T-cell (primary cell): ENCODE measurements around the gene DOCK1. TPM values are rescaled to one million over a fixed set of nuclear protein-coding genes. Genes with fewer than 3 reads are reported as not detected.

Experiments
- ATAC-seq, 4 experiments: fragments of 200-7000 bp in 3 of 4; fragments of 150-1000 bp in 1 of 4; cut with Tn5 transposase; replicated peaks in 1 of 4; 1 replicate in 3 of 4; 2 replicates in 1 of 4; pipeline ENCODE4 v1.10.0; 2021; ENCODE audit warnings: moderate library complexity in 3 of 4, mild to moderate bottlenecking in 2 of 4, moderate number of reproducible peaks in 1 of 4
- CTCF ChIA-PET, 2 donors: fragments of 300-600 bp; sonication (Branson Sonifier 250); formaldehyde crosslinking; loops; one replicate each; lab custom pipeline; 2022; ENCODE audit warnings: antibody characterized with exemption in 2 of 2; lab: Charles Lee
- POLR2A ChIA-PET, 2 donors: fragments of 300-600 bp; sonication (Branson Sonifier 250); formaldehyde crosslinking; loops; one replicate each; lab custom pipeline; 2022; ENCODE audit warnings: antibody characterized with exemption in 2 of 2; lab: Charles Lee
- DNase-seq, 35 experiments: peaks; one replicate each; pipeline versions ENCODE4 v3.0.0 to v3.0.0-alpha.2; 2013 to 2023
- H3K27ac ChIP-seq: one replicate; pipeline ENCODE4 v1.5.1; 2013; ENCODE audit warnings: low read length
- H3K27me3 ChIP-seq, 2 experiments: replicated peaks in 1 of 2; 1 replicate in 1 of 2; 2 replicates in 1 of 2; pipeline versions ENCODE4 v1.6.1 to v1.7.0; 2013; ENCODE audit warnings: low read length in 1 of 2, mixed read lengths in 1 of 2; ENCODE audit not compliant: control insufficient read depth in 2 of 2, insufficient read depth in 2 of 2; ENCODE audit errors: extremely low read depth in 1 of 2
- H3K36me3 ChIP-seq, 2 donors: 1 replicate in 1 of 2; 2 replicates in 1 of 2; pipeline versions ENCODE4 v1.6.1 to v1.7.0; 2013; ENCODE audit warnings: low read length in 1 of 2; ENCODE audit not compliant: control insufficient read depth in 2 of 2, insufficient read depth in 1 of 2; ENCODE audit errors: extremely low read depth in 1 of 2
- H3K4me1 ChIP-seq, 2 experiments: 1 replicate in 1 of 2; 2 replicates in 1 of 2; pipeline versions ENCODE4 v1.6.1 to v1.7.0; 2013; ENCODE audit warnings: low read length in 2 of 2, mixed read lengths in 1 of 2; ENCODE audit not compliant: insufficient read depth in 2 of 2, control insufficient read depth in 1 of 2; ENCODE audit errors: extremely low read depth in 1 of 2
- H3K4me3 ChIP-seq, 2 donors: 1 replicate in 1 of 2; 2 replicates in 1 of 2; pipeline versions ENCODE4 v1.5.1 to v1.7.0; 2013; ENCODE audit warnings: mild to moderate bottlenecking in 2 of 2, low read length in 1 of 2, moderate library complexity in 1 of 2; ENCODE audit not compliant: control insufficient read depth in 1 of 2; ENCODE audit errors: extremely low read depth in 1 of 2
- H3K9me3 ChIP-seq: 2 replicates; pipeline ENCODE4 v1.7.0; 2013
- H3K27ac Mint-ChIP-seq, 2 donors: one replicate each; pipeline ENCODE4 v1.8.0; 2020 to 2021; ENCODE audit warnings: mild to moderate bottlenecking in 2 of 2, mixed read lengths in 2 of 2
- H3K27me3 Mint-ChIP-seq, 2 donors: one replicate each; pipeline ENCODE4 v1.8.0; 2021 to 2022; ENCODE audit warnings: mixed read lengths in 2 of 2
- H3K36me3 Mint-ChIP-seq: one replicate; pipeline ENCODE4 v1.8.0; 2021; ENCODE audit warnings: mixed read lengths
- H3K4me1 Mint-ChIP-seq, 3 donors: one replicate each; pipeline ENCODE4 v1.8.0; 2020 to 2022; ENCODE audit warnings: mixed read lengths in 3 of 3, mild to moderate bottlenecking in 1 of 3
- H3K4me3 Mint-ChIP-seq, 3 donors: one replicate each; pipeline ENCODE4 v1.8.0; 2020 to 2022; ENCODE audit warnings: mild to moderate bottlenecking in 3 of 3, mixed read lengths in 3 of 3, moderate library complexity in 3 of 3
- H3K9me3 Mint-ChIP-seq, 3 donors: one replicate each; pipeline ENCODE4 v1.8.0; 2020 to 2022; ENCODE audit warnings: mixed read lengths in 3 of 3
- WGBS: methylation state at CpG from one replicate; pipeline ENCODE4 v1.1.5; 2013; ENCODE audit warnings: missing lambda C conversion rate; ENCODE audit not compliant: insufficient coverage; 5-methylcytosine and 5-hydroxymethylcytosine counted together
- total RNA-seq, 35 experiments: library from RNA in 6 of 35; stranded (reverse) in 6 of 35; fragments of 120-200 nt in 1 of 35; gene quantifications; one replicate each; pipeline versions ENCODE4 v1.2.1 to v1.2.4 and lab custom pipeline; 2013 to 2026

DOCK1 gene
- total RNA-seq, 5 donors from 2014 or later (not counting 1 experiment from before 2014, with no cell fraction given): 0.18 to 0.53 (median 0.37) TPM

- ATAC-seq (no peak), DNase-seq (no peak)
- peaks cover 0 to 11% of the 10 kb centered on the region in 2 experiments for H3K27me3 ChIP-seq
- H3K27ac ChIP-seq: no peak overlapping the region
- no peak overlapping the region for H3K27ac Mint-ChIP-seq
- POLR2A ChIA-PET: no interaction called here
- H3K9me3 Mint-ChIP-seq: no peaks in the 10 kb centered on the region
- no peak overlapping the region for H3K4me3 Mint-ChIP-seq
- peaks cover 0 to 4% of the 10 kb centered on the region in 2 donors for H3K27me3 Mint-ChIP-seq
- 100% methylated on average over 2 of the region's 3 CpGs for WGBS
- CTCF ChIA-PET: no interaction called here
- no peaks in the 10 kb centered on the region for H3K36me3 ChIP-seq
- no peaks in the 10 kb centered on the region for H3K4me1 ChIP-seq
- H3K36me3 Mint-ChIP-seq: no peaks in the 10 kb centered on the region
- no peaks in the 10 kb centered on the region for H3K9me3 ChIP-seq
- no peaks in the 10 kb centered on the region for H3K4me1 Mint-ChIP-seq
- H3K4me3 ChIP-seq: no peak overlapping the region
Observed at GRCh38 chr10:127073666-127074065, 168.4 kb downstream of the DOCK1 start.

GRCh38 chr10:127079392-127079791, 174.2 kb downstream of the DOCK1 start:
- Histone ChIP-seq H3K9me3 (no peaks in the 10 kb centered on the region), H3K27me3 (peaks cover 0 to 7% of the 10 kb centered on the region in 2 experiments), H3K27ac (no peak overlapping the region), H3K4me3 (no peak overlapping the region), H3K36me3 (no peaks in the 10 kb centered on the region), H3K4me1 (no peaks in the 10 kb centered on the region)
- POLR2A ChIA-PET: no interaction called here
- ATAC-seq: no peak
- WGBS: 87% methylated on average over 3 of the region's 3 CpGs
- Mint-ChIP-seq H3K27ac (no peak overlapping the region), H3K4me1 (no peaks in the 10 kb centered on the region), H3K36me3 (no peaks in the 10 kb centered on the region), H3K27me3 (peaks cover 0 to 3% of the 10 kb centered on the region in 2 donors), H3K9me3 (peaks cover 0 to 8% (median 0%) of the 10 kb centered on the region in 3 donors), H3K4me3 (no peak overlapping the region)
- CTCF ChIA-PET: no interaction called here
- no peak for DNase-seq

GRCh38 chr10:127080317-127080716, 175.1 kb downstream of the DOCK1 start:
- Histone ChIP-seq H3K9me3 (no peaks in the 10 kb centered on the region), H3K4me3 (no peak overlapping the region), H3K27ac (no peak overlapping the region), H3K36me3 (no peaks in the 10 kb centered on the region), H3K4me1 (no peaks in the 10 kb centered on the region), H3K27me3 (peaks cover 0 to 7% of the 10 kb centered on the region in 2 experiments)
- no peak for ATAC-seq
- WGBS: 11% methylated on average over 3 of the region's 4 CpGs
- Mint-ChIP-seq H3K27ac (no peak overlapping the region), H3K27me3 (peaks cover 0 to 3% of the 10 kb centered on the region in 2 donors), H3K4me3 (no peak overlapping the region), H3K4me1 (no peaks in the 10 kb centered on the region), H3K36me3 (no peaks in the 10 kb centered on the region), H3K9me3 (peaks cover 0 to 8% (median 0%) of the 10 kb centered on the region in 3 donors)
- CTCF ChIA-PET: no interaction called here
- POLR2A ChIA-PET: no interaction called here
- DNase-seq: no peak

GRCh38 chr10:127081851-127082345, 176.7 kb downstream of the DOCK1 start:
- H3K27ac Mint-ChIP-seq: no peak overlapping the region
- H3K9me3 Mint-ChIP-seq: peaks cover 0 to 8% (median 0%) of the 10 kb centered on the region in 3 donors
- no peak overlapping the region for H3K27ac ChIP-seq
- no peak overlapping the region for H3K4me3 Mint-ChIP-seq
- DNase-seq (no peak), ATAC-seq (no peak)
- ChIA-PET CTCF (no interaction called here), POLR2A (no interaction called here)
- peaks cover 0 to 3% of the 10 kb centered on the region in 2 donors for H3K27me3 Mint-ChIP-seq
- H3K36me3 Mint-ChIP-seq: no peaks in the 10 kb centered on the region
- H3K9me3 ChIP-seq: no peaks in the 10 kb centered on the region
- H3K36me3 ChIP-seq: no peaks in the 10 kb centered on the region
- no peaks in the 10 kb centered on the region for H3K4me1 ChIP-seq
- peaks cover 0 to 2% of the 10 kb centered on the region in 2 experiments for H3K27me3 ChIP-seq
- H3K4me3 ChIP-seq: no peak overlapping the region
- 86% methylated on average over 6 of the region's 10 CpGs for WGBS
- H3K4me1 Mint-ChIP-seq: no peaks in the 10 kb centered on the region

- Histone ChIP-seq H3K4me3 (no peak overlapping the region), H3K9me3 (no peaks in the 10 kb centered on the region), H3K36me3 (no peaks in the 10 kb centered on the region), H3K27me3 (no peaks in the 10 kb centered on the region), H3K4me1 (no peaks in the 10 kb centered on the region), H3K27ac (no peak overlapping the region)
- ChIA-PET POLR2A (no interaction called here), CTCF (no interaction called here)
- peaks cover 0 to 3% of the 10 kb centered on the region in 2 donors for H3K27me3 Mint-ChIP-seq
- H3K36me3 Mint-ChIP-seq: no peaks in the 10 kb centered on the region
- H3K9me3 Mint-ChIP-seq: peaks cover 0 to 8% (median 0%) of the 10 kb centered on the region in 3 donors
- no peak overlapping the region for H3K27ac Mint-ChIP-seq
- no peak for ATAC-seq
- no peaks in the 10 kb centered on the region for H3K4me1 Mint-ChIP-seq
- no peak overlapping the region for H3K4me3 Mint-ChIP-seq
- 71% methylated on average over 3 of the region's 4 CpGs for WGBS
- no peak for DNase-seq
Observed at GRCh38 chr10:127082651-127083050, 177.4 kb downstream of the DOCK1 start.

GRCh38 chr10:127085957-127086356, 180.7 kb downstream of the DOCK1 start:
- no peak overlapping the region for H3K27ac ChIP-seq
- DNase-seq: no peak
- Mint-ChIP-seq H3K4me3 (no peak overlapping the region), H3K27ac (no peak overlapping the region), H3K4me1 (no peaks in the 10 kb centered on the region), H3K9me3 (peaks cover 0 to 8% (median 0%) of the 10 kb centered on the region in 3 donors), H3K27me3 (peaks cover 0 to 3% of the 10 kb centered on the region in 2 donors), H3K36me3 (no peaks in the 10 kb centered on the region)
- H3K4me3 ChIP-seq: no peak overlapping the region
- H3K4me1 ChIP-seq: no peaks in the 10 kb centered on the region
- 57% methylated on average over 1 of the region's 5 CpGs for WGBS
- no peaks in the 10 kb centered on the region for H3K9me3 ChIP-seq
- no peaks in the 10 kb centered on the region for H3K27me3 ChIP-seq
- no peak for ATAC-seq
- no peaks in the 10 kb centered on the region for H3K36me3 ChIP-seq
- ChIA-PET CTCF (no interaction called here), POLR2A (no interaction called here)

- peaks cover 0 to 2% of the 10 kb centered on the region in 2 donors for H3K27me3 Mint-ChIP-seq
- Histone ChIP-seq H3K9me3 (no peaks in the 10 kb centered on the region), H3K27me3 (no peaks in the 10 kb centered on the region), H3K27ac (no peak overlapping the region), H3K4me1 (no peaks in the 10 kb centered on the region), H3K4me3 (no peak overlapping the region), H3K36me3 (no peaks in the 10 kb centered on the region)
- no peaks in the 10 kb centered on the region for H3K36me3 Mint-ChIP-seq
- H3K27ac Mint-ChIP-seq: no peak overlapping the region
- CTCF ChIA-PET: no interaction called here
- POLR2A ChIA-PET: no interaction called here
- no peak overlapping the region for H3K4me3 Mint-ChIP-seq
- H3K4me1 Mint-ChIP-seq: no peaks in the 10 kb centered on the region
- no peaks in the 10 kb centered on the region for H3K9me3 Mint-ChIP-seq
- DNase-seq (no peak), ATAC-seq (no peak)
- 91% methylated on average over 10 of the region's 10 CpGs for WGBS
Observed at GRCh38 chr10:127088908-127089307, 183.7 kb downstream of the DOCK1 start.
